SU-DHL-6 (cell line): ENCODE results near the gene CIB2.
"Not testable (repeated sequence)": the region's sequence is repeated elsewhere in the genome, so short reads cannot be mapped to it uniquely, and the experiment has no call there.

Experiments
- H2AFZ ChIP-seq: fragments of 200-600 bp; sonication (generic); 2 replicates; pipeline ENCODE4 v1.6.1; 2014; ENCODE audit warnings: low read depth, mild to moderate bottlenecking, moderate library complexity, mixed read lengths, antibody characterized with exemption, low read length; ENCODE audit not compliant: severe bottlenecking
- H3F3A ChIP-seq: fragments of 200-600 bp; shearing (Covaris generic); 2 replicates; pipeline ENCODE4 v1.6.0; 2016; ENCODE audit warnings: antibody characterized with exemption, mild to moderate bottlenecking; ENCODE audit not compliant: insufficient read depth
- H3K27ac ChIP-seq: fragments of 200-600 bp; sonication (generic); 2 replicates; pipeline ENCODE4 v1.5.1; 2016; ENCODE audit warnings: low read depth, mild to moderate bottlenecking, low read length, moderate library complexity, mixed read lengths
- H3K27me3 ChIP-seq: fragments of 200-600 bp; sonication (generic), shearing (Covaris generic); 2 replicates; pipeline ENCODE4 v1.6.0; 2014; ENCODE audit warnings: mild to moderate bottlenecking, low read length
- H3K36me3 ChIP-seq: fragments of 200-600 bp; sonication (generic); 2 replicates; pipeline ENCODE4 v1.6.1; 2014; ENCODE audit warnings: mild to moderate bottlenecking, low read length, mixed read lengths
- H3K4me2 ChIP-seq: fragments of 300-600, 200-600 bp; shearing (Covaris generic), sonication (generic); 2 replicates; pipeline ENCODE4 v1.6.0; 2014; ENCODE audit warnings: low read length, low read depth, mild to moderate bottlenecking; ENCODE audit not compliant: poor library complexity, severe bottlenecking
- H3K4me3 ChIP-seq: fragments of 200-600 bp; sonication (generic); 2 replicates; pipeline ENCODE4 v1.5.1; 2014; ENCODE audit warnings: antibody characterized with exemption, low read length, mild to moderate bottlenecking, mixed read lengths; ENCODE audit not compliant: insufficient read depth, poor library complexity, severe bottlenecking
- H3K79me2 ChIP-seq: fragments of 200-600 bp; sonication (generic); 2 replicates; pipeline ENCODE4 v1.6.1; 2014; ENCODE audit warnings: mild to moderate bottlenecking, low read length, moderate library complexity; ENCODE audit not compliant: insufficient read depth
- H3K9ac ChIP-seq: fragments of 200-600 bp; sonication (generic); 2 replicates; pipeline ENCODE4 v1.7.0; 2014; ENCODE audit warnings: mild to moderate bottlenecking, low read length
- H3K9me2 ChIP-seq: fragments of 200-600 bp; sonication (generic); replicated peaks from 2 replicates; pipeline ENCODE4 v1.6.1; 2014; ENCODE audit warnings: low read length; ENCODE audit not compliant: insufficient read depth
- H3K9me3 ChIP-seq: fragments of 200-600 bp; sonication (generic); 2 replicates; pipeline ENCODE4 v1.6.1; 2014; ENCODE audit warnings: low read length, mixed read lengths; ENCODE audit not compliant: insufficient read depth
- H4K20me1 ChIP-seq: fragments of 200-600 bp; sonication (generic); 2 replicates; pipeline ENCODE4 v1.6.1; 2014; ENCODE audit warnings: low read depth, mild to moderate bottlenecking, antibody characterized with exemption, low read length, moderate library complexity, mixed read lengths
- EZH2phosphoT487 ChIP-seq: fragments of 200-600 bp; sonication (generic), shearing (Covaris generic); conservative IDR thresholded peaks from 2 replicates; pipeline ENCODE4 v1.6.1; 2018; ENCODE audit warnings: mild to moderate bottlenecking, antibody characterized with exemption, low read length, moderate library complexity, mixed read lengths
- TF ChIP-seq, protein P1 (sequence below): fragments of 200-600 bp; sonication (generic); IDR thresholded peaks from one replicate; pipeline ENCODE4 v1.5.1; 2017; ENCODE audit warnings: antibody characterized with exemption, mild to moderate bottlenecking, low read length, moderate library complexity; ENCODE audit not compliant: insufficient read depth, poor library complexity, severe bottlenecking

The CIB2 gene

DNA sequence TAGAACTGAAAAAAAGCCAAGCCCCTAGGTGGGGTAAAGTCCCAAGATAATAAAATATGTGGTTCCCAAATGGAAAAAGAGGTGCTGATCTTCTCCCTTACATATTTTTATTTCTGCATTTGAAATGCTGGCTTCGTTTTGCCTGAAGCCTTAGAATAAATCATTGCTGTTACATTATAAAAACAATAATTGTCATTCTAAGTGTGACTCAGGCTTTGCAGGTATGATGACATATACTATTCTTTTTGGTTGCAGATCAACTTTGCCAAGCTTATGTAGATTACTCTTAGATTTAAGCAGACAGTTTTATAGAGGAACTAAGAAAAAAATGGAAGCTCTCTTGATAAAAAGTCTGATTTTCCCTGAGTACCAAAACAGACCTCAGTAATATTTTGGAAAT is 25.4 kb upstream of the CIB2 start:
- peaks cover 8% of the 10 kb centered on the region; the same call in 1 of the 2 replicates for H3K36me3 ChIP-seq
- peaks cover 15% of the 10 kb centered on the region; the same call in 1 of the 2 replicates for H3K79me2 ChIP-seq
- no peak overlapping the region for H3K4me3 ChIP-seq
- no peak overlapping the region for H3K4me2 ChIP-seq
- TF ChIP-seq, protein P1, sequence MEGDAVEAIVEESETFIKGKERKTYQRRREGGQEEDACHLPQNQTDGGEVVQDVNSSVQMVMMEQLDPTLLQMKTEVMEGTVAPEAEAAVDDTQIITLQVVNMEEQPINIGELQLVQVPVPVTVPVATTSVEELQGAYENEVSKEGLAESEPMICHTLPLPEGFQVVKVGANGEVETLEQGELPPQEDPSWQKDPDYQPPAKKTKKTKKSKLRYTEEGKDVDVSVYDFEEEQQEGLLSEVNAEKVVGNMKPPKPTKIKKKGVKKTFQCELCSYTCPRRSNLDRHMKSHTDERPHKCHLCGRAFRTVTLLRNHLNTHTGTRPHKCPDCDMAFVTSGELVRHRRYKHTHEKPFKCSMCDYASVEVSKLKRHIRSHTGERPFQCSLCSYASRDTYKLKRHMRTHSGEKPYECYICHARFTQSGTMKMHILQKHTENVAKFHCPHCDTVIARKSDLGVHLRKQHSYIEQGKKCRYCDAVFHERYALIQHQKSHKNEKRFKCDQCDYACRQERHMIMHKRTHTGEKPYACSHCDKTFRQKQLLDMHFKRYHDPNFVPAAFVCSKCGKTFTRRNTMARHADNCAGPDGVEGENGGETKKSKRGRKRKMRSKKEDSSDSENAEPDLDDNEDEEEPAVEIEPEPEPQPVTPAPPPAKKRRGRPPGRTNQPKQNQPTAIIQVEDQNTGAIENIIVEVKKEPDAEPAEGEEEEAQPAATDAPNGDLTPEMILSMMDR = no peak
- TF ChIP-seq EZH2phosphoT487 = no peak
- no peak overlapping the region for H3K27ac ChIP-seq
- no peak overlapping the region for H3K9ac ChIP-seq
- H3K27me3 ChIP-seq = no peaks in the 10 kb centered on the region
- H3K9me2 ChIP-seq = no peaks in the 10 kb centered on the region
- no peaks in the 10 kb centered on the region for H3K9me3 ChIP-seq
- H3F3A ChIP-seq = 0 out of 2 replicates have a peak, but pooled peaks cover 6% of the 10 kb centered on the region
- no peak overlapping the region for H2AFZ ChIP-seq
- H4K20me1 ChIP-seq = no peaks in the 10 kb centered on the region

DNA sequence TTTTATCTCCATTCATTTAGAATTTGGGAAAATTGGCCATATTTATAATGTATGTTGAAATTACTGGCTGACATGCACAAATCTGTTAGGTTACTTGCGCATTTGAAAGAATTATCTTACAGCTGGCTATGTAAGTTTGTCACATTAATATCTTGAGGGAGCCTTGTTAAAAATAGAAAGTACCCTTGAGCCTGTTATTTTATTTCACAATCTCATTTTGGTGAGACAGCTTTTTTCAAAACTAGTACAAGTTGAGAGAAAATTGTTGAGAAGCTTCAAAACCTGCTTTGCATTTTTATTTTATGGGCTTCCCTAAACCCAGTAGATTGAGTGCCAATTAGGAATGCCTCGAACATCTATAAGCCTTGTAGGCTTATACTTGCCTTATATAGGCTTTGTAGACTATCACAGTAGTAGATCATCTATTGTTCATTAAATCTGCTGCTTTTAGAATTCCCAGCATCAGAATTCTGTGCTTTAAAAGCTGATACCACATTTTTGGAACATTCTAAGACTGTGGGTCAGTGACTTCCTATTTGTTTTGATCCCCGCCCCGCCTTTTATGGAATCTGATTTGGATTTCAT is 24.2 kb upstream of the CIB2 start:
- peaks cover 21% of the 10 kb centered on the region; the same call in 1 of the 2 replicates for H3K79me2 ChIP-seq

DNA sequence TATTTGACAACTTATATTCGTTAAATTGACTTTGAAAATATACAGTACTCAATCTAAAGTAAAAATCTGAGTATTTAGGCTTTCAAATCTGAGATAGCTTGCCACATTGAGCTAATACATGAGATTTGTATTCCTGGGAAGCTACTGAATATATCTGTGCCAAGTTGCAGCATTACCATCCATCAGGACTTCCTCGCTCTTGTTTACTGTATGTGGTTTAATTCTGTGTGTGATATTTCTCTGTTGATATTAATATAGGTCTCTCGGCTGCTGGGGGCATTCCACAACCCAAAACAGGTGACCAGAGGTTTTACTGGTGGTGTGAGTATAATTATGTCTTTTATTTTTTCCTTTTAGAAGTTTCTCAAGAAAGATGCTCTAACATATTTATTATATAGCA is 23.7 kb upstream of the CIB2 start:
- Histone ChIP-seq H4K20me1 (no peaks in the 10 kb centered on the region), H3F3A (0 out of 2 replicates have a peak, but pooled peaks cover 12% of the 10 kb centered on the region), H3K9me3 (no peaks in the 10 kb centered on the region), H3K9me2 (no peaks in the 10 kb centered on the region), H3K4me3 (no peak overlapping the region), H3K9ac (no peak overlapping the region), H2AFZ (no peak overlapping the region), H3K36me3 (peaks cover 8% of the 10 kb centered on the region; the same call in 1 of the 2 replicates), H3K79me2 (peaks cover 21% of the 10 kb centered on the region; the same call in 1 of the 2 replicates), H3K27ac (no peak overlapping the region), H3K4me2 (no peak overlapping the region), H3K27me3 (no peaks in the 10 kb centered on the region)
- TF ChIP-seq, protein P1 = no peak
- TF ChIP-seq EZH2phosphoT487 = no peak

More for the DNA sequence above, 24.2 kb upstream of the CIB2 start:
- Histone ChIP-seq H3K9me3 (no peaks in the 10 kb centered on the region), H3F3A (0 out of 2 replicates have a peak, but pooled peaks cover 11% of the 10 kb centered on the region), H3K9ac (no peak overlapping the region), H3K27ac (no peak overlapping the region), H3K27me3 (no peaks in the 10 kb centered on the region), H3K4me2 (no peak overlapping the region), H3K4me3 (no peak overlapping the region), H3K9me2 (no peaks in the 10 kb centered on the region), H3K36me3 (peaks cover 8% of the 10 kb centered on the region; the same call in 1 of the 2 replicates), H4K20me1 (no peaks in the 10 kb centered on the region), H2AFZ (no peak overlapping the region)
- TF ChIP-seq, protein P1 = no peak
- no peak for TF ChIP-seq EZH2phosphoT487

DNA sequence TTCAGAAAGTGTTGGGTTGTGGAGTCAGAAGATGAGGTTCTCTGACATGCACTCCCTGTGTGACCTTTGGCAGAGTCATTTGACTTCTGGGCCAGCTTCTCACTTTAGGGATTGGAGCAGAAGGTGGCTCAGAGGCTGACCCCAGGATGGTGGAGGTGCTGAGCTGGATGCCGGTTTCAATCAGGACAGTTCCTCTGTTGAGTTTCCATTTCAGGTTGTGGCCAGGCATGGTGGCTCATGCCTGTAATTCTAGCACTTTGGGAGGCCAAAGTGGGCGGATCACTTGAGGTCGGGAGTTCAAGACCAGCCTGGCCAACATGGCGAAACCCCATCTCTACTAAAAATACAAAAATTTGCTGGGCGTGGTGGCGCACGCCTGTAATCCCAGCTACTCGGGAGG is 19.8 kb upstream of the CIB2 start:
- not testable (repeated sequence) for H3K9me3 ChIP-seq, H4K20me1 ChIP-seq, H2AFZ ChIP-seq, H3K27ac ChIP-seq, H3K27me3 ChIP-seq, H3K36me3 ChIP-seq, H3K9me2 ChIP-seq, H3K4me3 ChIP-seq, H3F3A ChIP-seq
- Histone ChIP-seq H3K9ac (peak overlapping the region; percentile 69; the same call in 1 of the 2 replicates), H3K79me2 (peaks cover 26% of the 10 kb centered on the region; the same call in 1 of the 2 replicates), H3K4me2 (peak overlapping the region; percentile 55)
